CD8-positive, alpha-beta memory T cell (primary cell): Measurements from ENCODE around the gene MTCL3.

Experiments used
- CTCF ChIA-PET: fragments of 350-600 bp; sonication (Branson Sonifier 250); formaldehyde crosslinking; loops from one replicate; lab custom pipeline; 2021; ENCODE audit warnings: antibody characterized with exemption; lab: Charles Lee
- POLR2A ChIA-PET: fragments of 350-600 bp; sonication (Branson Sonifier 250); formaldehyde crosslinking; loops from one replicate; lab custom pipeline; 2021; ENCODE audit warnings: antibody characterized with exemption; lab: Charles Lee
- DNase-seq, 5 donors: peaks; one replicate each; pipeline versions ENCODE4 v3.0.0 to v3.0.0-alpha.2; 2020 to 2022; ENCODE audit warnings: mixed read lengths in 1 of 5
- H3K27ac ChIP-seq: one replicate; pipeline ENCODE4 v1.7.0; 2013; ENCODE audit warnings: low read depth, mild to moderate bottlenecking, low read length, moderate library complexity
- H3K27me3 ChIP-seq: 2 replicates; pipeline ENCODE4 v1.7.0; 2013; ENCODE audit warnings: low read length, mild to moderate bottlenecking; ENCODE audit not compliant: insufficient read depth, poor library complexity, severe bottlenecking
- H3K36me3 ChIP-seq: 2 replicates; pipeline ENCODE4 v1.7.0; 2013; ENCODE audit warnings: mild to moderate bottlenecking, low read length, moderate library complexity; ENCODE audit not compliant: insufficient read depth
- H3K4me1 ChIP-seq: 2 replicates; pipeline ENCODE4 v1.7.0; 2013; ENCODE audit warnings: mild to moderate bottlenecking, low read length, moderate library complexity; ENCODE audit not compliant: insufficient read depth
- H3K4me3 ChIP-seq: 2 replicates; pipeline ENCODE4 v1.7.0; 2013; ENCODE audit warnings: mild to moderate bottlenecking, low read length
- H3K9me3 ChIP-seq: 2 replicates; pipeline ENCODE4 v1.7.0; 2013; ENCODE audit warnings: mild to moderate bottlenecking, low read length
- H3K27ac Mint-ChIP-seq, 8 donors: one replicate each; pipeline ENCODE4 v1.8.0; 2020 to 2021; ENCODE audit warnings: mixed read lengths in 8 of 8, mild to moderate bottlenecking in 6 of 8, inconsistent platforms in 3 of 8, moderate library complexity in 3 of 8
- H3K27me3 Mint-ChIP-seq, 2 donors: one replicate each; pipeline ENCODE4 v1.8.0; 2020 to 2021; ENCODE audit warnings: mixed read lengths in 2 of 2, mild to moderate bottlenecking in 1 of 2, moderate library complexity in 1 of 2
- H3K36me3 Mint-ChIP-seq, 3 donors: one replicate each; pipeline ENCODE4 v1.8.0; 2020 to 2021; ENCODE audit warnings: mixed read lengths in 3 of 3, inconsistent platforms in 1 of 3, mild to moderate bottlenecking in 1 of 3
- H3K4me1 Mint-ChIP-seq, 3 donors: one replicate each; pipeline ENCODE4 v1.8.0; 2020 to 2021; ENCODE audit warnings: mixed read lengths in 3 of 3, inconsistent platforms in 1 of 3, mild to moderate bottlenecking in 1 of 3
- H3K4me3 Mint-ChIP-seq, 7 donors: one replicate each; pipeline ENCODE4 v1.8.0; 2020 to 2021; ENCODE audit warnings: mixed read lengths in 7 of 7, mild to moderate bottlenecking in 6 of 7, moderate library complexity in 4 of 7, inconsistent platforms in 2 of 7
- H3K9me3 Mint-ChIP-seq, 5 donors: one replicate each; pipeline ENCODE4 v1.8.0; 2020 to 2022; ENCODE audit warnings: mixed read lengths in 5 of 5, mild to moderate bottlenecking in 3 of 5, moderate library complexity in 2 of 5, inconsistent platforms in 1 of 5

The MTCL3 gene

GRCh38 chr6:127547904-127548649, 28.9 kb upstream of the MTCL3 start:
- H3K27me3 Mint-ChIP-seq = peaks cover 0 to 31% of the 10 kb centered on the region in 2 donors

DNA sequence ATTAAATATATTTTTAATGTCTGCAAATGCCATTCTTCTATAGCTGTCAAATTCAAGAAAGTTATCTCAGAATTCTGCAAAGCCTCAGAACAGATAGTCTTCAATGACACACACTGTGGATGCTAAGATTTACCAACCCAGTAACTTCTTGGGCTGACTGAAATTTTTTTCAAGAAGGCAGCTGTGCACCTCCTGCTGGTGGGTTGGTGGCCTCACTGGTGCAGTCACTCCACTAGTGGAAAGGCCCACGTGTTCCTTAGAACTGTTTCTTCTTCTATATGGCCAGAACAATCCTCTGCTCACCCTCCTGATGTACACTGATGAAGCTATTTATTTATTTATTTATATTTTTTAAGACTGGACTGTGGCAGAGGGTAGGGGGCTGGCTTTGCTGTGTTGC, 28.1 kb upstream of the MTCL3 start:
- no peaks in the 10 kb centered on the region for H3K36me3 Mint-ChIP-seq
- POLR2A ChIA-PET = no interaction called here

More at GRCh38 chr6:127547904-127548649, 28.9 kb upstream of the MTCL3 start:
- Histone ChIP-seq H3K4me1 (no peaks in the 10 kb centered on the region), H3K36me3 (no peaks in the 10 kb centered on the region), H3K27ac (no peak overlapping the region), H3K4me3 (no peak overlapping the region), H3K27me3 (no peaks in the 10 kb centered on the region), H3K9me3 (no peaks in the 10 kb centered on the region)
- no peaks in the 10 kb centered on the region for H3K9me3 Mint-ChIP-seq
- POLR2A ChIA-PET = no interaction called here
- no peaks in the 10 kb centered on the region for H3K4me1 Mint-ChIP-seq
- CTCF ChIA-PET = interaction anchor here (0.9 to 1.5 kb wide), 2 partner anchors 9 to 32 kb away, joined by 3 to 7 read pairs; no protein-coding TSS in a partner anchor
- H3K27ac Mint-ChIP-seq = no peak overlapping the region
- DNase-seq = no peak
- no peaks in the 10 kb centered on the region for H3K36me3 Mint-ChIP-seq
- H3K4me3 Mint-ChIP-seq = no peak overlapping the region

DNA sequence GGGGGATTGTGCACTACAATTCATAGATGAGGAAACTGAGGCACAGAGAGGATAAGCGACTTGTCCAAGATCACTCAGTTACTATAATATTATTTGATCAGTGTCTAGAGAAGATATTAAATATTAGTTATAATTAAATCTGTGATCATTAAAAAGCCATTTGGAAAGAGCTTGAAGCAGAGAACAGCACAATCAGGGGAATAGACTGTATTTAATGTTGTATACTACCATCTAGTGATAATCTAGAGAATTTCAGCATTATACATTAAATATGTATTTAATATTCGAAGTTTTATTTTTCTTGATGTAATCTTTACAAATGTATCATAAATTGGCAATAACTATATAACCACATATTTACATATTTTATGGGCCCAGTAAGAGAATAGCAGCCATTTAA, 20.1 kb upstream of the MTCL3 start:
- no peaks in the 10 kb centered on the region for H3K36me3 Mint-ChIP-seq
- no peak overlapping the region for H3K27ac ChIP-seq
- peaks cover 10 to 17% of the 10 kb centered on the region in 2 donors for H3K27me3 Mint-ChIP-seq
- H3K9me3 ChIP-seq = no peaks in the 10 kb centered on the region
- H3K4me3 Mint-ChIP-seq = no peak overlapping the region
- H3K27me3 ChIP-seq = no peaks in the 10 kb centered on the region
- no peaks in the 10 kb centered on the region for H3K9me3 Mint-ChIP-seq
- no peak overlapping the region for H3K4me3 ChIP-seq
- H3K27ac Mint-ChIP-seq = no peak overlapping the region
- CTCF ChIA-PET = interaction anchor here (0.7 to 3.9 kb wide), 11 partner anchors 9 to 238 kb away, joined by 3 to 16 read pairs (median 4); no protein-coding TSS in a partner anchor
- no peaks in the 10 kb centered on the region for H3K36me3 ChIP-seq
- POLR2A ChIA-PET = interaction anchor here (0.7 kb wide), 1 partner anchor 1552 kb away, joined by 4 read pairs; no protein-coding TSS in a partner anchor
- no peaks in the 10 kb centered on the region for H3K4me1 Mint-ChIP-seq
- peak in 1 of 5 donors; percentile 3 for DNase-seq
- H3K4me1 ChIP-seq = no peaks in the 10 kb centered on the region

More for the DNA sequence above, 28.1 kb upstream of the MTCL3 start:
- Histone ChIP-seq H3K27me3 (no peaks in the 10 kb centered on the region), H3K36me3 (no peaks in the 10 kb centered on the region), H3K27ac (no peak overlapping the region), H3K4me1 (no peaks in the 10 kb centered on the region), H3K4me3 (no peak overlapping the region), H3K9me3 (no peaks in the 10 kb centered on the region)
- no peak overlapping the region for H3K4me3 Mint-ChIP-seq
- H3K4me1 Mint-ChIP-seq = no peaks in the 10 kb centered on the region
- DNase-seq = peak in 1 of 5 donors; percentile 1
- CTCF ChIA-PET = interaction anchor here (1.7 kb wide), 1 partner anchor 31 kb away, joined by 5 read pairs; no protein-coding TSS in a partner anchor
- H3K27ac Mint-ChIP-seq = no peak overlapping the region
- H3K9me3 Mint-ChIP-seq = no peaks in the 10 kb centered on the region
- H3K27me3 Mint-ChIP-seq = peaks cover 0 to 27% of the 10 kb centered on the region in 2 donors

- Mint-ChIP-seq H3K27ac (peak overlapping the region in 1 of 8 donors; percentile 35), H3K4me3 (no peak overlapping the region), H3K4me1 (no peaks in the 10 kb centered on the region), H3K27me3 (peaks cover 13 to 20% of the 10 kb centered on the region in 2 donors), H3K9me3 (no peaks in the 10 kb centered on the region), H3K36me3 (no peaks in the 10 kb centered on the region)
- no peak for DNase-seq
- H3K4me3 ChIP-seq = no peak overlapping the region
- H3K9me3 ChIP-seq = no peaks in the 10 kb centered on the region
- H3K27me3 ChIP-seq = no peaks in the 10 kb centered on the region
- H3K27ac ChIP-seq = no peak overlapping the region
- no peaks in the 10 kb centered on the region for H3K4me1 ChIP-seq
- ChIA-PET POLR2A (interaction anchor here (0.7 kb wide), 1 partner anchor 1552 kb away, joined by 4 read pairs; no protein-coding TSS in a partner anchor), CTCF (interaction anchor here (0.7 to 3.9 kb wide), 12 partner anchors 9 to 237 kb away, joined by 3 to 16 read pairs (median 4); no protein-coding TSS in a partner anchor)
- no peaks in the 10 kb centered on the region for H3K36me3 ChIP-seq
Observed at GRCh38 chr6:127538750-127539264, 19.7 kb upstream of the MTCL3 start.

GRCh38 chr6:127533736-127534135, 14.6 kb upstream of the MTCL3 start:
- DNase-seq = no peak
- no peak overlapping the region for H3K4me3 Mint-ChIP-seq
- no peaks in the 10 kb centered on the region for H3K9me3 Mint-ChIP-seq
- H3K4me1 Mint-ChIP-seq = no peaks in the 10 kb centered on the region
- H3K27ac Mint-ChIP-seq = no peak overlapping the region
- no peaks in the 10 kb centered on the region for H3K36me3 ChIP-seq
- H3K27me3 Mint-ChIP-seq = peaks cover 18 to 39% of the 10 kb centered on the region in 2 donors
- H3K27ac ChIP-seq = no peak overlapping the region
- no peaks in the 10 kb centered on the region for H3K36me3 Mint-ChIP-seq
- H3K27me3 ChIP-seq = no peaks in the 10 kb centered on the region
- H3K9me3 ChIP-seq = no peaks in the 10 kb centered on the region
- H3K4me1 ChIP-seq = no peaks in the 10 kb centered on the region
- CTCF ChIA-PET = no interaction called here
- POLR2A ChIA-PET = no interaction called here
- H3K4me3 ChIP-seq = no peak overlapping the region

DNA sequence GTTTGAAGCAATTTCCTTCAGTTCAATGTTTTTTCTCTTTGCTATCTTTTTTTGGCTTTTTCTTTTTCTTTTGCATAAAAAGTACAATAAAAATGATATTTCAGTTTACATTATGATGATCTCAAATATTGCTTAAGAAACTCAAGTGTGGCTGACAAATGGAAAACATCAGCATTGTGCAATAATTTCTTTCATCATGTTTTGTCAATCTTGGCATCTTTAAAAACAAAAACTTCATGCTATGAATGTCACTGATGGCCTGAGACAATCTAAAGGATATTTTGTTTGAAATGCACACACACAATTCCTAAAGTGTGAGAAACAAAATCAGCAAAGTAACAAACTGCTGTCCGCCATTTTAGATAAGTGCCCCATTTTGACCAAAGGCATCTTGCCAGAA, 13.9 kb upstream of the MTCL3 start:
- peaks cover 18 to 44% of the 10 kb centered on the region in 2 donors for H3K27me3 Mint-ChIP-seq

DNA sequence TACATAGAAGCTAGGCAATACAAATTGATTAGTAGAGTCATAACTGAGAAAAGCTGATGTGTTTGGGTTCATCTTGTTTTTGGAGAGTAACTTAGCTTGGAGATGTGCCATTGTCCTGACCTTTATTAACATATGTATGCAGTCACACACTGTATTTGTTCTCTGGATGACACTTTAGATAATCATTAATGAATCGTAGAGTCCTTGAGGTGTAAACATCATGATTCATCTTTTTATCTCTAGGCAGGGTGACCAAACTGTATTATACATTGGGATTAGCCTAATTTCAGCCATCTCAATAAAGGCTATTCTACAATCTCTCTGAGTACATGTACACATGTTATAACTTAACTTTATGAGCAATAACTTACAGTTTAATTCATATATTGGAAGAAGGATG, 3.6 kb upstream of the MTCL3 start:
- ChIA-PET CTCF (interaction anchor here (1.5 kb wide), 1 partner anchor 17 kb away, joined by 3 read pairs; no protein-coding TSS in a partner anchor), POLR2A (no interaction called here)
- no peak overlapping the region for H3K4me3 Mint-ChIP-seq
- H3K9me3 Mint-ChIP-seq = peaks cover 0 to 2% (median 0%) of the 10 kb centered on the region in 5 donors
- H3K4me1 Mint-ChIP-seq = peaks cover 10 to 18% (median 17%) of the 10 kb centered on the region in 3 donors
- no peaks in the 10 kb centered on the region for H3K9me3 ChIP-seq
- DNase-seq = no peak
- peaks cover 14% of the 10 kb centered on the region for H3K4me1 ChIP-seq
- peaks cover 31% of the 10 kb centered on the region for H3K27me3 ChIP-seq
- H3K36me3 Mint-ChIP-seq = no peaks in the 10 kb centered on the region
- no peaks in the 10 kb centered on the region for H3K36me3 ChIP-seq
- H3K27me3 Mint-ChIP-seq = peaks cover 42 to 84% of the 10 kb centered on the region in 2 donors
- H3K27ac Mint-ChIP-seq = no peak overlapping the region
- no peak overlapping the region for H3K4me3 ChIP-seq
- no peak overlapping the region for H3K27ac ChIP-seq

More for the DNA sequence above, 13.9 kb upstream of the MTCL3 start:
- Histone ChIP-seq H3K4me3 (no peak overlapping the region), H3K27ac (no peak overlapping the region), H3K9me3 (no peaks in the 10 kb centered on the region), H3K4me1 (no peaks in the 10 kb centered on the region), H3K27me3 (no peaks in the 10 kb centered on the region), H3K36me3 (no peaks in the 10 kb centered on the region)
- H3K4me1 Mint-ChIP-seq = no peaks in the 10 kb centered on the region
- no peak overlapping the region for H3K4me3 Mint-ChIP-seq
- no peaks in the 10 kb centered on the region for H3K36me3 Mint-ChIP-seq
- CTCF ChIA-PET = no interaction called here
- H3K27ac Mint-ChIP-seq = no peak overlapping the region
- POLR2A ChIA-PET = no interaction called here
- H3K9me3 Mint-ChIP-seq = no peaks in the 10 kb centered on the region
- no peak for DNase-seq

DNA sequence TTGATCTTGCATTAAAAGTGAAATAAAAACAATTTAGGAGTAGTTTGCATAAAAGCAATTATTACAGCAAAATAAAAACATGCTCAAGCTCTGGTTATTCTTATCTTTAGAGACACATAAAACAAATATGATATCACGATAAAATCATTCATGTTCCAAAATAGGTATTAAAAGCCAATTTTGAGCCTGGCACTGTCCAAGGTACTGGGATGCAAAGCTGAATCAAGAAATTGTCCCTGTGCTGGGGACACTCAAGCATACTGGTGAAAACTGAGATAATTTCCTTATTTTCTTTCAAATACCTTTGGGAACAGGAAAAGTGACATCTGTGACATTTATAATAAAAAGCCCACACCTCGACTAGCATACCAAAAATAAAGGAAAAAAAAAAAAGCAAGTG, 931 bp upstream of the MTCL3 start:
- peaks cover 31% of the 10 kb centered on the region for H3K27me3 ChIP-seq
- Mint-ChIP-seq H3K4me1 (peaks cover 20 to 30% (median 29%) of the 10 kb centered on the region in 3 donors), H3K27me3 (peaks cover 41 to 66% of the 10 kb centered on the region in 2 donors), H3K27ac (no peak overlapping the region), H3K36me3 (peaks cover 0 to 3% (median 0%) of the 10 kb centered on the region in 3 donors), H3K9me3 (peaks cover 0 to 2% (median 0%) of the 10 kb centered on the region in 5 donors), H3K4me3 (peak overlapping the region in 1 of 7 donors; percentile 31)
- no peaks in the 10 kb centered on the region for H3K9me3 ChIP-seq
- H3K4me3 ChIP-seq = no peak overlapping the region
- peaks cover 27% of the 10 kb centered on the region for H3K4me1 ChIP-seq
- H3K36me3 ChIP-seq = no peaks in the 10 kb centered on the region
- no peak overlapping the region for H3K27ac ChIP-seq
- ChIA-PET POLR2A (no interaction called here), CTCF (interaction anchor here (0.5 to 1.1 kb wide), 2 partner anchors 19 to 254 kb away, joined by 3 read pairs; no protein-coding TSS in a partner anchor)
- no peak for DNase-seq
